Left ventricle myocardium superior (tissue), 1 donor: ENCODE results near the gene QSOX2. TPM values are rescaled to one million over a fixed set of nuclear protein-coding genes. Genes with fewer than 3 reads are reported as not detected.

Source experiments
- ATAC-seq: fragments of 200-7000 bp; cut with Tn5 transposase; one replicate; pipeline ENCODE4 v1.9.1; 2020; ENCODE audit warnings: mild to moderate bottlenecking, moderate library complexity
- DNase-seq: peaks from one replicate; pipeline ENCODE4 v3.0.0-alpha.2; 2020
- intact Hi-C: fragments of 100-400 bp; cut with micrococcal nuclease; formaldehyde crosslinking; loops from one replicate; pipeline ENCODE4 v1.11.0; 2022
- total RNA-seq: library from RNA; stranded (reverse); fragmentation: NEBNext Ultra II Directional; extraction: Animal tissue kit (Norgen Biotek cat#: 25700); gene quantifications from one replicate; pipeline ENCODE4 v1.2.1, GENCODE V29; 2021
- donor health status: DM: no; HTN: yes; CAD: no; lungs with severe emphysema.

QSOX2 gene
- total RNA-seq, 1 donor from 2014 or later, result 8.7 TPM

DNA sequence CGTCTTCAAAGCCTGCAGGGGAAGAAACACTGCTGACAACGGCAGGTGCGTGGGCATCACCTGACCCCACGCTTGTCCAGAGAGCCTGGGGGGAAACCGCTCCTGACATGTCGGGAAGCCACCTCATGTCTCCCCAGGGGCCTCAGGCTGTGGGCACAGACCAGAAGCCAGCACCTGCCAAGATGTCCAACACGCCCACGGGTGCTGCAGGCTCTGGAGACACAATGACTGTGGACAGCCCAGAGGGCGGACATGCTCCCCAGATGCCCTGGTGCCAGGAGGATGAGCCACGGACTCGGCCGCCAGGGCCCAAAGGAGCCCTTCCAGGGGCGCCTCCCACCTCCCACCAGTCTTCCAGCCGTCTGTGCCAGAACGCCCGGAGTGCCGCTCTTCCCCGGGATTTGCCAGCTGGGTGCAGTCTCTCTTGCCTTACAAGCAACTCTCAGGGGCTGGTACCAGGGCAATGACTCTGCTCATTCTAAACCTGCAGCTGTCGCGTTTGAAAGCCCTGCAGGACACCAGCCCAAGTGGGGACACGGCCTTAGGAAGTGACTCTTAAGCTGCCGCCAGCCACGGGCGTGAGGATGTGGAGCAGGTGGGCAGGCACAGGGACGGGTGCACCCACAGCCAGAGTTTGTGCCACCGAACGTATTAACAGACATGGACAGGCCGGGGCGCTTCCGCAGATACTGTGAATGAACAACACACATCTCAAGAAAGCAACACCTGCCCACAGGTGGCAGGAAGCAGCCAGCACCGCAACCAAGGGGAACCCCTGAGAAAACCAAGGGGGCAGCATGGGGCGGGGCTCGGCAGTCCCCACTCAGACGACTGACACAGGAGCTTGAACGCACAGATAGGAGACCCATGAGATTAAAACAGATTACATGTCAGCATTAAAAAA is 33.9 kb downstream of the QSOX2 start:
- ATAC-seq (no peak), DNase-seq (no peak)
- intact Hi-C loops, result no loop called here

GRCh38 chr9:136211006-136211405 is 34.6 kb downstream of the QSOX2 start:
- ATAC-seq, result no peak
- intact Hi-C loops, result no loop called here
- DNase-seq, result no peak

DNA sequence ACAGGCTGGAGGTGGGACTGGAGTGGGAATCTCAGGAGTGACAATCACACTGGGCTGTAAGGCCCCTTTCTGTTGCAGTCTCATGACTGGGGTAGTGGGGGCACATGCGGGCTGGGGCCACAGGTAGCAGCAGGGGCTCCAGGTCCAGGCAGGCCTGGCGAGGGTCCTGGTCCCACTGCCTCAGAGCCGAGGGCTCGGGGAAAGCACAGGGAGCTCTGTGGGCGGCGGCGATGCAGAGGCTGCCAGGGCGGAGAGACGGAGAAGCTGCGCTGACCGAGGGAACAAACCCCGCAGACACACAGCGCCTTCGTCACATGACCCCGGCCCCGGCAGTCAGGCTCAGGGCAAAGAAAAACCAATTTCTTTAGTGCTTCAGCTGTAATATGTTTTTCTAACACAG is 35.3 kb downstream of the QSOX2 start:
- intact Hi-C loops, result no loop called here

DNA sequence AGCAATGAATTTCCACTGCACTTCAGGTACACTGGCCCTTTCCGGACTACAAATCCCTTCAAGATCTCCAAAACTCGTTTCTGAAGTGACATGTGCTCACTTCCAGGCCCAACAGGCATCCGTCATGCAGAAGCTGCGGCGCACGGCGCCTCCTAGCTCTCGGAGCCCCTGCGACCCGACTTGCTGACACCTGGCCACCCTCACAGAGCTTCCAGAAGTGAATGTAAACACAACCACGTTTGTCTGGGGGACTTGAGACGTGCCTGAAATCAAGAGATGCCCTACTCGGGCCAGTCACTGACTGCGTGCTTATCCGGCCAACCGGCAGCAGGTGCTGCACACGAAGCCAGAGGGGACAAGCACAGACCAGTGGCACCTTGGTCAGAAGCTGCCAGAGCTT is 35.8 kb downstream of the QSOX2 start:
- ATAC-seq (no peak), DNase-seq (no peak)
- intact Hi-C loops, result no loop called here

More for the DNA sequence above, 35.3 kb downstream of the QSOX2 start:
- ATAC-seq, result no peak
- no peak for DNase-seq

- no peak for ATAC-seq
Measured at GRCh38 chr9:136209232-136209631, 36.4 kb downstream of the QSOX2 start.

DNA sequence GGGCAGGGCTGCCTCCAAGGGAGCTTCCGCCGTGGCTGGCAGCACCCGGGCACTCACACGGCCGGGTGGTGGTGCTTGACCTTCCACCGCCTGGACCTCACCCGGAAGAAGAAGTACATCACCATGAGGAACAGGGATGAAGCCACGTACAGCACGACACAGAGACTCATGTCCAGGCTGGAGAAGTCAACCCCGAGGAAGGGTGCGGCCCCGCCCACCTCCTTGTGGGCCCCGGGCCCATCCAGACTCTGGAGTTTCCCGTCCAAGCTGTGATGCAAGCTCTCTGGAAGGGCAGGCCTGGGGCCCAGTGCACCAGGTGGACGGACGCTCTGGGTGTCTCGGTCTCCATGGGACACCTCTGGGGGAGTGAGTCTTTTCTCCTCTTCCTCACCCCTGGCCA is 36.9 kb downstream of the QSOX2 start:
- intact Hi-C loops, result no loop called here
- no peak for ATAC-seq
- DNase-seq, result no peak

More at GRCh38 chr9:136209232-136209631, 36.4 kb downstream of the QSOX2 start:
- intact Hi-C loops, result no loop called here
- DNase-seq, result no peak

DNA sequence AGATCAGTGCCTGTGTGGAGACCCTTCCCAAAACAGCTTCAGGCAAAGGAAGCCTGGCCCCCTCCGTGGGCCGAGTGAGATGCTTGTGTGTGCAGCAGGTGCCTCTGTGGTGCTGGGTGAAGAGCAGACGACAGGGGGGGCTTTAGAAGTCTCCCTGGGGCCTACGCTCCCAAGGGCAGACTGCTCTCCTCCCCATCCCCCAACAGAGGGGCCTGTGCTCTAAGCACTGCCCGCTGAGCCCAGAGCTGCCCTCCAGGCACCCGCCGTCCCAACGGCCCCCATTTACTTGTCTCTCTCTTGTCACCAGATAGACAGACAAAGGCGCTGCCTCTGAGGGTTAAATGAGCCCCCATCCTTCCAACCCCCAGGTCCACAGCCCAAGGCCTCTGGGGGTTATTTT is 38.0 kb downstream of the QSOX2 start:
- intact Hi-C loops, result no loop called here
- DNase-seq, result no peak
- no peak for ATAC-seq

DNA sequence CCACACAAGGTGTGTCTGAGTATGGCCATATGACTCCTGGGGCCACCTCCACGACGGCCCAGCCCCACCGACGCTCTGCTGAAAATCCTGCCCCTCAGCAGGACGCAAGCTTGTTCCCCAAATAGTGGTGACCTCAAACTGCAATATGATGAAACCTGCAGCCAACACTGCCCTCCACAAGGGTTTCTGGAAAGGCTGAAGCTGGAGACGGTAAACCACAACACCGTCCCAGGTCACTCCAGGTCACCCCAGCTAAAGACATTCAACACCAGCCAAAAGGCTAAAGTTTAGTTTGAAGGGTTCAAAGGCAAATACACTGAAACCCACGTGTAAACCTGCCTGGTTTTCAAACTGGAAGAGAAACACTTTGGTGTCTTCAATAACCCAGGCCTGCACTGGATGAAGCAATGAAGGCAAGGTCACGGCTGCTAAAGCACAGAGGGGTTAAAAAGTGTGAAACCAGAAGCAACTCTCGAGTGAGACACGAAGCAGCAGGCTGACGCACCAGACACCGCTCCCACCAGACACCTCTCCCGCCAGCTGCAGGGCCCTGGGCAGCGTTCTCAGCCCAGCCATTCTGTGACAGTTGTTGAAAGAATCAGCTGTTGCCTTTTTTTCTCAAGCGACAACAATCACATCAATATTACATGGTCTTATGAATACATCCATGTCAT is 38.9 kb downstream of the QSOX2 start:
- intact Hi-C loops, result no loop called here
- ATAC-seq, result no peak
- DNase-seq, result no peak

DNA sequence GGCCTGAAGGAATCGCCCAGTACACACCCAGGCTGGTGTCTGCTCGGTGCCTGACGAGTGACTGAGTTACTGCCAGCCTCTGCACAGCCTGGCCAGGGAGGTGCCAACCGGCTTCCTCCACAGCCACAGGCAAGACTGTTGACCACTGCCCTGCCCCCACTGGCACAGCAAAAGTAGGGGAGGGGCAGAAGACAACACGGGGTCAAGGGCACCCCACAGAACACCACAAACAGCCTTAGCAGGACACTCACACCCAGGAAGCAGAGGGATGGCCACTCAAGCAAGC is 40.0 kb downstream of the QSOX2 start:
- ATAC-seq, result no peak
- no peak for DNase-seq
- intact Hi-C loops, result no loop called here

- peak; percentile 66 for ATAC-seq
- peak; percentile 53 for DNase-seq
- intact Hi-C loops, result no loop called here
Measured at GRCh38 chr9:136204838-136205706, 40.5 kb downstream of the QSOX2 start, which contains the start of gene LHX3. Gene LHX3, minus strand, starts transcription at chr9:136205128. Its CDS starts 116 bp downstream, at chr9:136205012.

- DNase-seq, result no peak
- intact Hi-C loops, result no loop called here
- ATAC-seq, result no peak
Measured at GRCh38 chr9:136204145-136204805, 41.3 kb downstream of the QSOX2 start.

GRCh38 chr9:136203408-136204144 is 42.0 kb downstream of the QSOX2 start:
- ATAC-seq (no peak), DNase-seq (no peak)
- intact Hi-C loops, result no loop called here

GRCh38 chr9:136202454-136203407 is 42.9 kb downstream of the QSOX2 start:
- intact Hi-C loops, result no loop called here
- ATAC-seq, result no peak
- no peak for DNase-seq

DNA sequence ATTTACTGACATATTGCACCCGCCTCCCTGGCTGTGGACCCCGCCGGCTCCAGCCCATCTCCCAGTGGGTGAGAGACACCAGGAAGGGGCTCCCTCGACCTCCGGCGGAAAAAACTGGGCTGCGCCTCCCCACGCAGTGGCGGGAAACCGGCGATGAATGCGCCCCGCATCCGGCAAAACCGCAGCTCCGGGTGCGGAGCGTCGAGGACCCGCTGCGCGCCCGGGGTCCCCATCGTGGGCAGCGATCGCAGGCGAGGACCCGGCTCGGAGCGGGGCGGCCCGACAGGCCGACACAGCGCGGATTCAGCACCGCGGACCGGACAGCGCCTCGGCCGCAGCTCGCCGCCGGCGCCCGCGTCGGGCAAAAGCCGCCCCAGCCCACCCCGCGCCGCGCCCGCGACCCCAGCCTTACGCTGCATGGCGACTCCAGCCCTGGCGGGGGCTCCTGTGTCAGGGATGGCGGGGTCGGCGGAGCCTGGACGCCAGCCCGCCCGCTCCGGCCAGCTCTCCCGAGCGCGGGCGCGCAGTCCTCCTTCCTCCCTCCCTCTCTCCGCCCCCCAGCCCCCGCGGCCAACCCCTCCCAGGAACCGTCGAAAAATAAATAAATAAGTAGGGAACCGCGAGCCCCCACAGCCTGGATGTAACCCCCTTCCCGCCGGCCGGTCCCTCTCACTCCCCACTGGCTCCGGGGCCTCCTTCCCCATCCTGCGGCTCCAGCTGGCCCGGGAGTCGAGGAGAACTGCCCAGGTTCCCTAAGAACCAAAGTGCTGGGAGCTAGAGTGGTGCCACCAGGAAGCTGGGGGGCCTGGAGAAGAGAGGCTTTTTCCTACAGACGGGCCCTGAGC is 43.8 kb downstream of the QSOX2 start:
- DNase-seq, result no peak
- intact Hi-C loops, result no loop called here
- ATAC-seq, result peak; percentile 56

DNA sequence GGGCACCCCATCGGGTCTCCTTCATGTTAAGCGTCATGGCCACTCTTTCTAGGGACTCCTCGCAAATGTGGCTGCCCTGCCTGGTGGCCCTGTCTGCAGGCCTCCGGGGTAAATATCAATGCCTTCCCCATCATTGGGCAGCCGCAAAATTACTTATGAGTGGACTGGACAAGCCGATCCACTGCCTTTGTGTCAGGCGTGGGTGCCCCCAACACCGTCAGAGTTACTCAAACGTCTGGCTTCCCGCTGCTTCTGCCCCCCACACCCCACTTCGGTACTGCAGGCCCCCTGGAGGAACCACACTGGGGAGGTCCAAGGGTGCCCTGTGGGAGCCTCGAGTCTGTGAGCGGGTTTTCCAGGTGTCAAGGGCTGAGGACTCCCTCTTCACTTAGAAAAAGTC is 44.4 kb downstream of the QSOX2 start:
- DNase-seq, result no peak
- no peak for ATAC-seq
- intact Hi-C loops, result no loop called here

DNA sequence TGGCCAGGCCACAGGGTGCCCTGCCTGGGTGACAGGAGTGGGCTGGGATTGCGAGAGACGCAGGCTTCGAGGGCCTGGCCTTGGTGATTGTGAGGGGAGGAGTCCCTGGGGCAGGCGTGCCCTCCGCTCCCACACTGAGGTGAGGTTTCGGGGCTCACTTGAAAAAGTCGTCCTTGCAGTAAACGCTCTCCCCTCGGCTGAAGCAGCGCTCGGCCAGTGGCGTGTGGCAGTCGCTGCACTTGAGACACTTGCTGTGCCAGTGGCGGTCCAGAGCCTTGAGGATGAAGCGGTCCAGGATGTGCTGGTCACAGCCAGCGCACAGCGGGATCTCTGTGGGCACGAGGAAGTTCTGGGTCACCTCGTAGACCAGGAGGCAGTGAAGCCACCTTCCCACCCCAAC is 45.2 kb downstream of the QSOX2 start:
- no peak for DNase-seq
- intact Hi-C loops, result no loop called here
- ATAC-seq, result no peak
